ENCODE measurements around the gene NCOA1. TPM values are rescaled to one million over a fixed set of nuclear protein-coding genes. Genes with fewer than 3 reads are reported as not detected.

Gene NCOA1
- polyA plus RNA-seq, 3 donors = 7.3 to 30.2 (median 10.2) TPM

DNA sequence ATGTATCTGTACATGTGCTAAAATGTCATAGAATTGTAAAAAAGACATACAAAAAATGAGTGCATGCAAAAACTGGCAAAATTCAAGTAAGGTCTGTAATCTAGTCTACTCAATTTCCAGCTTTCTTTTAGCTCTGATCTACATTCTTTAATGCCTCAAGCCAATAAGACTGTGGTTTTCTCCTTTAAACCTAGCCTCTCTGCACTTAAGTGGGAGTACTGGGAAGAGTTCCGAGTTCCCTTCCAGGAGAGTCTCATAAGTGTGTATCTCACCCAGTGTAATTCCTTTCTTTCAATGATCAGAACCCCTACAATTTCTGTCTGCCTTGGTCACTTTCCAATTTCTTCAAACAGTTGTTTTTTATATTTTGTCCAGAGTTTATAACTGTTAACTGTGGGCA is 152.0 kb downstream of the NCOA1 start:
- Histone ChIP-seq H2AFZ (ENCODE audit: insufficient read depth, low read depth, low read length, poor library complexity, severe bottlenecking) (no peak overlapping the region), H3K9ac (ENCODE audit: insufficient read depth, low read length, poor library complexity, severe bottlenecking) (no peak overlapping the region), H3K27ac (ENCODE audit: low read depth in 1 of 2, low read length in 2 of 2) (no peak overlapping the region), H3K79me2 (ENCODE audit: insufficient read depth, low read length) (peaks cover 4% of the 10 kb centered on the region), H3K4me1 (ENCODE audit: control insufficient read depth in 1 of 2, insufficient read depth in 2 of 2, low read length in 2 of 2) (no peaks in the 10 kb centered on the region), H3K9me3 (replicated peaks in 1 of 2; ENCODE audit: control insufficient read depth in 1 of 2, insufficient read depth in 1 of 2, low read length in 2 of 2) (no peaks in the 10 kb centered on the region), H3K27me3 (ENCODE audit: control insufficient read depth in 2 of 2, insufficient read depth in 2 of 2, low read length in 2 of 2) (no peaks in the 10 kb centered on the region), H4K20me1 (ENCODE audit: insufficient read depth, low read length) (peaks cover 63% of the 10 kb centered on the region), H3K36me3 (replicated peaks in 1 of 2; ENCODE audit: control insufficient read depth in 1 of 2, insufficient read depth in 2 of 2, low read length in 2 of 2) (peaks cover 0 to 19% of the 10 kb centered on the region in 2 donors), H3K4me3 (replicated peaks in 1 of 3; ENCODE audit: low read depth in 2 of 3, low read length in 3 of 3) (no peak overlapping the region), H3K4me2 (replicated peaks; ENCODE audit: extremely low read depth, low read length, poor library complexity, severe bottlenecking) (no peak overlapping the region)
- Mint-ChIP-seq H3K36me3 (peaks cover 7 to 8% of the 10 kb centered on the region in 2 donors), H3K27ac (no peak overlapping the region), H3K4me3 (no peak overlapping the region), H3K4me1 (peaks cover 9% of the 10 kb centered on the region), H3K27me3 (ENCODE audit: low read depth in 3 of 3) (no peaks in the 10 kb centered on the region), H3K9me3 (peaks cover 0 to under 1% (median 0%) of the 10 kb centered on the region in 7 donors)
- TF ChIP-seq, protein P1, sequence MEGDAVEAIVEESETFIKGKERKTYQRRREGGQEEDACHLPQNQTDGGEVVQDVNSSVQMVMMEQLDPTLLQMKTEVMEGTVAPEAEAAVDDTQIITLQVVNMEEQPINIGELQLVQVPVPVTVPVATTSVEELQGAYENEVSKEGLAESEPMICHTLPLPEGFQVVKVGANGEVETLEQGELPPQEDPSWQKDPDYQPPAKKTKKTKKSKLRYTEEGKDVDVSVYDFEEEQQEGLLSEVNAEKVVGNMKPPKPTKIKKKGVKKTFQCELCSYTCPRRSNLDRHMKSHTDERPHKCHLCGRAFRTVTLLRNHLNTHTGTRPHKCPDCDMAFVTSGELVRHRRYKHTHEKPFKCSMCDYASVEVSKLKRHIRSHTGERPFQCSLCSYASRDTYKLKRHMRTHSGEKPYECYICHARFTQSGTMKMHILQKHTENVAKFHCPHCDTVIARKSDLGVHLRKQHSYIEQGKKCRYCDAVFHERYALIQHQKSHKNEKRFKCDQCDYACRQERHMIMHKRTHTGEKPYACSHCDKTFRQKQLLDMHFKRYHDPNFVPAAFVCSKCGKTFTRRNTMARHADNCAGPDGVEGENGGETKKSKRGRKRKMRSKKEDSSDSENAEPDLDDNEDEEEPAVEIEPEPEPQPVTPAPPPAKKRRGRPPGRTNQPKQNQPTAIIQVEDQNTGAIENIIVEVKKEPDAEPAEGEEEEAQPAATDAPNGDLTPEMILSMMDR (IDR thresholded peaks at IDR 0.05) = no peak
- WGBS (ENCODE audit: insufficient coverage) = no CpG with 5 or more reads among the region's 1 CpG
- intact Hi-C loops (cut with micrococcal nuclease) = no loop called here
- DNase-seq = no peak

DNA sequence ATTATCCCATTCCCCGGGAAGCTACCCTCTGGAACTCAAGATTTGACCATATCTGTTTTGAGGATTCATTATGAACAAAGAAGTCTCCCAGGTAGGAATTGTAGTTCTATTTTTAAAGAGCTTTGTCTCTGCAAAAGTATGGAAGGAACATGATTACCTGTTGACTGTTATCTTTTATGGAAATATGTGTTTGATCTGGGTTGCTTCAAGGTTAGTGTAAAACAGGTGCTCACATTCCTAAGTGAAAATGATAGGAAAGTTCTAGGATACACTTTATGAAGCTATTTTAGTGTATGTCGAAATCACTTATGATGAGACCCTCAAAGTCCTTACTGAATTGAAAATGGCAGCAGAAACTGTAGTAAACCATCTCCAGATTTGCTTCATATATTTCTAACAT is 153.0 kb downstream of the NCOA1 start:
- no peak overlapping the region for H3K27ac ChIP-seq (ENCODE audit: low read depth in 1 of 2, low read length in 2 of 2)
- no peak overlapping the region for H3K27ac Mint-ChIP-seq
- WGBS (ENCODE audit: insufficient coverage) = no CpG with 5 or more reads among the region's 2 CpGs
- DNase-seq = no peak
- H3K79me2 ChIP-seq (ENCODE audit: insufficient read depth, low read length) = no peaks in the 10 kb centered on the region
- H3K4me1 ChIP-seq (ENCODE audit: control insufficient read depth in 1 of 2, insufficient read depth in 2 of 2, low read length in 2 of 2) = no peaks in the 10 kb centered on the region
- H3K9me3 Mint-ChIP-seq = peaks cover 0 to 3% (median 0%) of the 10 kb centered on the region in 7 donors
- H3K4me1 Mint-ChIP-seq = peaks cover 9% of the 10 kb centered on the region
- H2AFZ ChIP-seq (ENCODE audit: insufficient read depth, low read depth, low read length, poor library complexity, severe bottlenecking) = no peak overlapping the region
- intact Hi-C loops (cut with micrococcal nuclease) = no loop called here
- no peak overlapping the region for H3K4me3 ChIP-seq (replicated peaks in 1 of 3; ENCODE audit: low read depth in 2 of 3, low read length in 3 of 3)
- H3K9me3 ChIP-seq (replicated peaks in 1 of 2; ENCODE audit: control insufficient read depth in 1 of 2, insufficient read depth in 1 of 2, low read length in 2 of 2) = no peaks in the 10 kb centered on the region
- peaks cover under 1 to 19% of the 10 kb centered on the region in 2 donors for H3K36me3 ChIP-seq (replicated peaks in 1 of 2; ENCODE audit: control insufficient read depth in 1 of 2, insufficient read depth in 2 of 2, low read length in 2 of 2)
- no peak overlapping the region for H3K4me2 ChIP-seq (replicated peaks; ENCODE audit: extremely low read depth, low read length, poor library complexity, severe bottlenecking)
- no peak overlapping the region for H3K4me3 Mint-ChIP-seq
- peaks cover 56% of the 10 kb centered on the region for H4K20me1 ChIP-seq (ENCODE audit: insufficient read depth, low read length)
- no peaks in the 10 kb centered on the region for H3K27me3 Mint-ChIP-seq (ENCODE audit: low read depth in 3 of 3)
- H3K36me3 Mint-ChIP-seq = peaks cover 10 to 13% of the 10 kb centered on the region in 2 donors
- no peaks in the 10 kb centered on the region for H3K27me3 ChIP-seq (ENCODE audit: control insufficient read depth in 2 of 2, insufficient read depth in 2 of 2, low read length in 2 of 2)
- TF ChIP-seq, protein P1 (IDR thresholded peaks at IDR 0.05) = no peak
- H3K9ac ChIP-seq (ENCODE audit: insufficient read depth, low read length, poor library complexity, severe bottlenecking) = no peak overlapping the region

Data from CD14-positive monocyte (primary cell).